Stimulated activated CD4-positive, alpha-beta T cell treated with anti-CD3 and anti-CD28 coated beads, Interleukin-15, amount 100 ng/mL, for 48 hours (primary cell): ENCODE measurements around the gene SV2C.
"Not testable (repeated sequence)": the region's sequence is repeated elsewhere in the genome, so short reads cannot be mapped to it uniquely, and the experiment has no call there.

ENCODE experiments used
- DNase-seq, 2 donors: peaks; one replicate each; pipeline ENCODE4 v3.0.0-alpha.2; 2020; ENCODE audit warnings: low read depth in 2 of 2

Gene SV2C

GRCh38 chr5:76204191-76204590, 121.0 kb downstream of the SV2C start:
- no peak for DNase-seq

- no peak for DNase-seq
These were observed 121.5 kb downstream of the SV2C start for GRCh38 chr5:76204713-76205112.

GRCh38 chr5:76207120-76207519, 123.9 kb downstream of the SV2C start:
- no peak for DNase-seq

- DNase-seq: no peak
These were observed 126.1 kb downstream of the SV2C start for GRCh38 chr5:76209297-76209696.

- DNase-seq: no peak
These were observed 127.8 kb downstream of the SV2C start for GRCh38 chr5:76210946-76211345.

GRCh38 chr5:76213858-76214257, 130.7 kb downstream of the SV2C start:
- DNase-seq: no peak

- DNase-seq: no peak
These were observed 133.6 kb downstream of the SV2C start for GRCh38 chr5:76216748-76217147.

GRCh38 chr5:76219636-76220035, 136.5 kb downstream of the SV2C start:
- DNase-seq: no peak

- DNase-seq: no peak
These were observed 138.1 kb downstream of the SV2C start for GRCh38 chr5:76221311-76221710.

GRCh38 chr5:76222318-76222717, 139.1 kb downstream of the SV2C start:
- no peak for DNase-seq

GRCh38 chr5:76223696-76224095, 140.5 kb downstream of the SV2C start:
- no peak for DNase-seq

GRCh38 chr5:76224898-76225297, 141.7 kb downstream of the SV2C start:
- no peak for DNase-seq

GRCh38 chr5:76225336-76225735, 142.2 kb downstream of the SV2C start:
- DNase-seq: no peak

- DNase-seq: no peak
These were observed 146.7 kb downstream of the SV2C start for GRCh38 chr5:76229900-76230299.

- DNase-seq: no peak
These were observed 147.6 kb downstream of the SV2C start for GRCh38 chr5:76230711-76231285.

- no peak for DNase-seq
These were observed 151.5 kb downstream of the SV2C start for GRCh38 chr5:76234665-76235064.

- no peak for DNase-seq
These were observed 153.5 kb downstream of the SV2C start for GRCh38 chr5:76236684-76237083.

GRCh38 chr5:76240336-76240735, 157.2 kb downstream of the SV2C start:
- no peak for DNase-seq

- DNase-seq: not testable (repeated sequence)
These were observed 159.0 kb downstream of the SV2C start for GRCh38 chr5:76242155-76242554.

GRCh38 chr5:76245590-76245989, 162.4 kb downstream of the SV2C start:
- no peak for DNase-seq

- no peak for DNase-seq
These were observed 166.4 kb downstream of the SV2C start for GRCh38 chr5:76249621-76250020.

- no peak for DNase-seq
These were observed 167.3 kb downstream of the SV2C start for GRCh38 chr5:76250463-76250862.

- DNase-seq: no peak
These were observed 168.5 kb downstream of the SV2C start for GRCh38 chr5:76251656-76252055.

- no peak for DNase-seq
These were observed 169.3 kb downstream of the SV2C start for GRCh38 chr5:76252437-76252836.
